Glutamatergic neuron (in vitro differentiated cells): Measurements from ENCODE around the gene ABR. TPM values are rescaled to one million over a fixed set of nuclear protein-coding genes. Genes with fewer than 3 reads are reported as not detected.

Experiments
- DNase-seq: peaks from one replicate; pipeline ENCODE4 v3.0.0; 2022
- H3K27ac Mint-ChIP-seq: one replicate; pipeline ENCODE4 v1.8.0; 2020; ENCODE audit warnings: mild to moderate bottlenecking, mixed read lengths, inconsistent platforms; ENCODE audit not compliant: unreplicated experiment
- H3K27me3 Mint-ChIP-seq: one replicate; pipeline ENCODE4 v1.8.0; 2020; ENCODE audit warnings: mild to moderate bottlenecking, moderate library complexity, mixed read lengths, inconsistent platforms; ENCODE audit not compliant: unreplicated experiment
- H3K36me3 Mint-ChIP-seq: one replicate; pipeline ENCODE4 v1.8.0; 2020; ENCODE audit warnings: mild to moderate bottlenecking, mixed read lengths, inconsistent platforms; ENCODE audit not compliant: unreplicated experiment
- H3K4me1 Mint-ChIP-seq: one replicate; pipeline ENCODE4 v1.8.0; 2020; ENCODE audit warnings: mild to moderate bottlenecking, low read depth, mixed read lengths, inconsistent platforms; ENCODE audit not compliant: unreplicated experiment
- H3K4me3 Mint-ChIP-seq: one replicate; pipeline ENCODE4 v1.8.0; 2020; ENCODE audit warnings: mild to moderate bottlenecking, mixed read lengths, inconsistent platforms; ENCODE audit not compliant: unreplicated experiment
- H3K9me3 Mint-ChIP-seq: one replicate; pipeline ENCODE4 v1.8.0; 2020; ENCODE audit warnings: mild to moderate bottlenecking, moderate library complexity, mixed read lengths, inconsistent platforms; ENCODE audit not compliant: unreplicated experiment
- total RNA-seq: library from RNA; stranded (reverse); fragmentation: NEBNext Ultra II Directional; extraction: Animal tissue kit (Norgen Biotek cat#: 25700); gene quantifications from one replicate; pipeline ENCODE4 v1.2.1, GENCODE V29; 2021; ENCODE audit not compliant: unreplicated experiment
- TF ChIP-seq, protein P1 (sequence below): fragments of 200-600 bp; sonication (generic); IDR thresholded peaks from one replicate; pipeline ENCODE4 v1.5.0; 2021; ENCODE audit not compliant: partially characterized antibody, unreplicated experiment

The ABR gene
- total RNA-seq, 1 donor from 2014 or later = 219 TPM

DNA sequence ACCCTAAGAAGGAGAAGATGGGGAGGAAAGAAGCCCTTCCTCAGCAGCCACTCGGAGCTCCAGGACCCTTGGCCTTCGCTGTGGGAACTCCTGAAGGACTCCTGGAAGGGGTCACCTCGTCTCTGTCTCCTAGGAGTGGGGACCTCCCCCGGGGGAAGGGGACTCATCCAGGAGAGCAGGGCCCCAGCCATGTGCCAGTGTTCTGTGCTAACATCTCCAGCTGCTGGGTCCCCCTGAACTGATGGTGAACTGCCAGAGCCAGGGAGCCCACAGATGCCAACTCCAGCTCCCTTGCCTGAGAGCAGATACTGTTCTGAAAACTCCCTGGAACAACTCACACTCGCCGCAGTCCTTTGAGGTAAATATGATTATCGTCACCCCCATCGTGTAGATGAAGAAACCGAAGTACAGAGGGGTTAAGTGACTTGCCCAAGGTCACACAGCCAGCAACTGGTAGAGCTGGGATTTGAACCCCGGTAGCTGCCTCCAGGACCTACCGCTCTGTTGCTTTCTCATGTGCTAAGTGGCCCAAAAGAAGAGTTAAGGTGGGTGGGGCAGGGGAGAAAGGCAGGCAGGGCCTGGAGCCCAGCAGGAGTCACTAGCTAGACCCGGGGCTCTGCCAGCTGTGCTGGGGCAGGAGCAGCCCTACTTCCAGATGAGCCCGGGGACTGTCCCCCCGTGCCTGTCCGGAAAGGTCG is 172.3 kb downstream of the ABR start:
- Mint-ChIP-seq H3K4me1 (peaks cover 9% of the 10 kb centered on the region), H3K36me3 (no peaks in the 10 kb centered on the region), H3K4me3 (no peak overlapping the region), H3K9me3 (peaks cover 14% of the 10 kb centered on the region), H3K27ac (no peak overlapping the region), H3K27me3 (peaks cover 12% of the 10 kb centered on the region)
- TF ChIP-seq, protein P1, sequence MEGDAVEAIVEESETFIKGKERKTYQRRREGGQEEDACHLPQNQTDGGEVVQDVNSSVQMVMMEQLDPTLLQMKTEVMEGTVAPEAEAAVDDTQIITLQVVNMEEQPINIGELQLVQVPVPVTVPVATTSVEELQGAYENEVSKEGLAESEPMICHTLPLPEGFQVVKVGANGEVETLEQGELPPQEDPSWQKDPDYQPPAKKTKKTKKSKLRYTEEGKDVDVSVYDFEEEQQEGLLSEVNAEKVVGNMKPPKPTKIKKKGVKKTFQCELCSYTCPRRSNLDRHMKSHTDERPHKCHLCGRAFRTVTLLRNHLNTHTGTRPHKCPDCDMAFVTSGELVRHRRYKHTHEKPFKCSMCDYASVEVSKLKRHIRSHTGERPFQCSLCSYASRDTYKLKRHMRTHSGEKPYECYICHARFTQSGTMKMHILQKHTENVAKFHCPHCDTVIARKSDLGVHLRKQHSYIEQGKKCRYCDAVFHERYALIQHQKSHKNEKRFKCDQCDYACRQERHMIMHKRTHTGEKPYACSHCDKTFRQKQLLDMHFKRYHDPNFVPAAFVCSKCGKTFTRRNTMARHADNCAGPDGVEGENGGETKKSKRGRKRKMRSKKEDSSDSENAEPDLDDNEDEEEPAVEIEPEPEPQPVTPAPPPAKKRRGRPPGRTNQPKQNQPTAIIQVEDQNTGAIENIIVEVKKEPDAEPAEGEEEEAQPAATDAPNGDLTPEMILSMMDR = no peak
- no peak for DNase-seq

DNA sequence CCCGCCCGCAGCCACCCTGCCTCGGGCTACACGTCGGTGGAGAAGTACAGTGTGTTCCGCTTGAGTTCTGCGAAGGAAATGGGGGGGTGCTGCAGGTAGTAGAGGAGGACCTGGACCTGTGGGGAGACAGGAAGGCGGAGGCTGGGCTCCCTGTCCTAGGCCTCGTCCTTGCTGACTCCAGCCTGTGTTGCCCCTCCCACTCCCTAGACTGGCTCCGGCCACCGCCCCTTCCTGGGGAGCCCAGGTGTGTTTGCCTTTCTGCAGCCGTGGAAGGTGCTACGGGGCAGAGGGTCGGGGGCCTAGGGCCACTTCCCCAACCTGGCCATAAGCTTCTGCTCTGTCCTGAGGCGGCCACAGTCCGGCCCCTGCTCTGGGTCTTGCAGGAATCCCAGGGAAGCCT is 173.7 kb downstream of the ABR start:
- H3K27ac Mint-ChIP-seq = no peak overlapping the region
- peaks cover 18% of the 10 kb centered on the region for H3K9me3 Mint-ChIP-seq
- DNase-seq = no peak

DNA sequence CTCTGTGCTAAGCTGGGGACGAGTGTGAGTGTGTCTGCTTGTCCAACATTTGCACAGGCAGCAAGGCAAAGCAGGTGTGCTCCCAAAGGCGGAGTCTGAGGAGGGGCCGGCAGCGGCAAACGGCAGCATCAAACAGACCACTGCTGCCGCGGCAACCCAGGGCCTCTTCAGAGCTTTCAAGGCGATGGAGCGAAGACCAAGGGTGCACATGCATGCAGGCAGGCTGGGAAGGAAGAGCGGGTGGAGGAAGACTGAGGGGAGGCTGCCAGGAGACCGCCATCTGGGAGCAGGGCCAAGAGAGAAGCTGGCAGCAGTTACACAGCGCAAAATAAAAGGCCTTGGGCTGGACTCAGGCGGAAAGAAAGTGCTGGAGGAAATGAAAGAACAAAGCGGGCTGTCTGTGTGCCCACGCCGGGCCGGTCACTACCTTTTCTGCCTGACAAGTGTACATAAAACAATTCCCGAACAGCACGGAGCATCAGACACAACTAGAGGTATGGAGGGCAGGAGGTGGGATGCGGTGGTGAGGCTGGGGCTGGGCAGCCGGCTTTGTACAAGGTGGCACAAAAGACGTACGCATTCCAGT is 174.3 kb downstream of the ABR start:
- TF ChIP-seq, protein P1 = no peak
- H3K27me3 Mint-ChIP-seq = peaks cover 12% of the 10 kb centered on the region
- H3K9me3 Mint-ChIP-seq = peaks cover 21% of the 10 kb centered on the region
- peak overlapping the region; percentile 24 for H3K27ac Mint-ChIP-seq
- H3K36me3 Mint-ChIP-seq = no peaks in the 10 kb centered on the region
- peaks cover 26% of the 10 kb centered on the region for H3K4me1 Mint-ChIP-seq
- DNase-seq = no peak
- no peak overlapping the region for H3K4me3 Mint-ChIP-seq

More for the DNA sequence above, 173.7 kb downstream of the ABR start:
- Mint-ChIP-seq H3K36me3 (no peaks in the 10 kb centered on the region), H3K27me3 (peaks cover 14% of the 10 kb centered on the region), H3K4me1 (peaks cover 21% of the 10 kb centered on the region), H3K4me3 (no peak overlapping the region)
- TF ChIP-seq, protein P1 = no peak

DNA sequence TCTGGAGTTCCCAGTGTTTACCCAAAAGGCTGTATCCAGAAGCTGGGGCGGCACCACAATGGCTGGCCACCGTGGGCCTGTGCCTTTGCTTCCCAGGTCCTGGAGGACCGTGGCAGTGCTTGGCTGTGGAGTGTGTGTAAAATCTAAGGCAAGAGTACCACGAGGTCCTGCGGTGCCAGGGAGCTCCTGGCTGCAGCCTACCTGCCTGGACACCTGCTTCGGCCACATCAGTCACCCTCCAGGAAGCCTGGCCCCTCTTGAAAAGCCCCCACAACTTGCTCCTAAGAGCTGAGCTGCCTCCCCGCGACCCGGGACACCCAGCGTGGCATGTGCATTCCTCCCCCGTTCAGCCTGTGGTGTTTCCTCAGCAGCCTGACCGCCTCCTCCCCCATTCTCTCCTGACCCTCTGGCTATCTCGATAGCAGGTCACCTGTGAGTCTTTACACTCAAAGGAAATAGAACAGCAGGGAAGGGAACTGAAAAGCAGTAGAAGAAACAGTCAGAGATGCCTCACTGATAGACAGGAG is 174.9 kb downstream of the ABR start:
- Mint-ChIP-seq H3K4me3 (no peak overlapping the region), H3K4me1 (peaks cover 30% of the 10 kb centered on the region), H3K9me3 (peaks cover 21% of the 10 kb centered on the region), H3K36me3 (no peaks in the 10 kb centered on the region), H3K27ac (peak overlapping the region; percentile 24), H3K27me3 (peaks cover 14% of the 10 kb centered on the region)
- TF ChIP-seq, protein P1 = no peak
- no peak for DNase-seq
